Suprapubic skin (tissue), 4 donors: ENCODE results near the gene KIR2DL1. TPM values are rescaled to one million over a fixed set of nuclear protein-coding genes. Genes with fewer than 3 reads are reported as not detected.
"Not testable (repeated sequence)": the region's sequence is repeated elsewhere in the genome, so short reads cannot be mapped to it uniquely, and the experiment has no call there.

Experiments
- DNase-seq, 2 donors: peaks; one replicate each; pipeline ENCODE4 v3.0.0-alpha.2; 2019; ENCODE audit warnings: low spot score in 2 of 2
- H3K27ac ChIP-seq: fragments of 200-600 bp; sonication (generic); one replicate; pipeline ENCODE4 v1.5.1; 2019
- H3K27me3 ChIP-seq: fragments of 200-600 bp; sonication (generic); one replicate; pipeline ENCODE4 v1.5.1; 2019
- H3K36me3 ChIP-seq: fragments of 200-600 bp; sonication (generic); one replicate; pipeline ENCODE4 v1.5.1; 2019
- H3K4me1 ChIP-seq: fragments of 200-600 bp; sonication (generic); one replicate; pipeline ENCODE4 v1.5.1; 2019
- H3K4me3 ChIP-seq: fragments of 200-600 bp; sonication (generic); one replicate; pipeline ENCODE4 v1.5.1; 2019; ENCODE audit warnings: mild to moderate bottlenecking
- H3K9me3 ChIP-seq: fragments of 200-600 bp; sonication (generic); one replicate; pipeline ENCODE4 v1.5.1; 2019
- CTCF ChIP-seq, 2 donors: fragments of 200-600 bp in 1 of 2; fragments of 450-650 bp in 1 of 2; sonication (generic) in 1 of 2; IDR thresholded peaks; one replicate each; pipeline ENCODE4 v1.5.1; 2016 to 2019; ENCODE audit warnings: antibody characterized with exemption in 2 of 2, mild to moderate bottlenecking in 1 of 2, moderate library complexity in 1 of 2
- EP300 ChIP-seq: sonication (generic); formaldehyde crosslinking; IDR thresholded peaks from one replicate; pipeline ENCODE4 v1.6.1; 2017; ENCODE audit warnings: antibody characterized with exemption
- POLR2A ChIP-seq, 2 donors: fragments of 450-650 bp; IDR thresholded peaks; one replicate each; pipeline ENCODE4 v1.6.1; 2017; ENCODE audit warnings: antibody characterized with exemption in 2 of 2, mild to moderate bottlenecking in 2 of 2, moderate library complexity in 2 of 2
- POLR2AphosphoS5 ChIP-seq, 3 donors: sonication (generic); formaldehyde crosslinking; IDR thresholded peaks; one replicate each; pipeline ENCODE4 v1.6.1; 2017; ENCODE audit warnings: antibody characterized with exemption in 3 of 3
- WGBS: methylation state at CpG from one replicate; pipeline ENCODE4 v1.1.5; 2018; 5-methylcytosine and 5-hydroxymethylcytosine counted together
- total RNA-seq, 4 donors: library from RNA; depleted of rRNA; stranded (reverse); fragments of >200 nt; gene quantifications; one replicate each; pipeline ENCODE4 v1.1.0, GENCODE V29; 2016

KIR2DL1 gene
- total RNA-seq, 4 donors from 2014 or later: 0.64 TPM; not detected in 3

DNA sequence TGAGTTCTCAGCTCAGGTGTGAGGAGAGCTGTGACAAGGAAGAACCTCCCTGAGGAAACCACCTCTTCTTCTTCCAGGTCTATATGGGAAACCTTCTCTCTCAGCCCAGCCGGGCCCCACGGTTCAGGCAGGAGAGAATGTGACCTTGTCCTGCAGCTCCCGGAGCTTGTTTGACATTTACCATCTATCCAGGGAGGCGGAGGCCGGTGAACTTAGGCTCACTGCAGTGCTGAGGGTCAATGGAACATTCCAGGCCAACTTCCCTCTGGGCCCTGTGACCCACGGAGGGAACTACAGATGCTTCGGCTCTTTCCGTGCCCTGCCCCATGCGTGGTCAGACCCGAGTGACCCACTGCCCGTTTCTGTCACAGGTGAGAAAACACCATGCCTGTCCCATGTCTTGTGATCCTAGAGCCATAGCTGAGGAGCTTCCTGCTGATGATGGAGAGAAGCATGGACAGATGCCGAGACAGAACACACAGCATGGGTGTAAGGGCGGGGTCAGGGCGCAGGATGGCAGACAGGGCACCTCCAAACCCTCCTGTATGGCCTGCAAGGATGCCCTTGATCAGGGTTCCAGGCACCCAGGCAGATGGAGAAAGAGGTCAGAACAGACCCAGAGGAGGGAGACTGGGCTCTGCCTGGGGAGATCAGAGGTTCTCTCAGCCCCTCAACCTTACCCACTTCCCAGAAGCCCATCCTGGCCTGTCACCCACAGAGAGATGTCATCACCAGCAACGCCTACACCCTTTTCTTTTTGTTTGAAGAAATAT, 40.0 kb upstream of the KIR2DL1 start:
- no peaks in the 10 kb centered on the region for H3K4me1 ChIP-seq
- WGBS: 72% methylated on average over 13 of the region's 15 CpGs
- no peak for DNase-seq
- TF ChIP-seq POLR2AphosphoS5 (IDR thresholded peaks at IDR 0.05): no peak
- no peak for TF ChIP-seq EP300
- TF ChIP-seq POLR2A (IDR thresholded peaks at IDR 0.05): no peak
- no peak for TF ChIP-seq CTCF (IDR thresholded peaks at IDR 0.05)
- no peaks in the 10 kb centered on the region for H3K36me3 ChIP-seq
- no peak overlapping the region for H3K27ac ChIP-seq
- H3K4me3 ChIP-seq: no peak overlapping the region
- no peaks in the 10 kb centered on the region for H3K27me3 ChIP-seq
- no peaks in the 10 kb centered on the region for H3K9me3 ChIP-seq

GRCh38 chr19:54731191-54731590, 38.4 kb upstream of the KIR2DL1 start:
- Histone ChIP-seq H3K4me1 (no peaks in the 10 kb centered on the region), H3K36me3 (no peaks in the 10 kb centered on the region), H3K4me3 (no peak overlapping the region), H3K27me3 (no peaks in the 10 kb centered on the region), H3K27ac (no peak overlapping the region), H3K9me3 (no peaks in the 10 kb centered on the region)
- no peak for TF ChIP-seq POLR2AphosphoS5 (IDR thresholded peaks at IDR 0.05)
- TF ChIP-seq POLR2A (IDR thresholded peaks at IDR 0.05): no peak
- TF ChIP-seq EP300: no peak
- no peak for TF ChIP-seq CTCF (IDR thresholded peaks at IDR 0.05)
- DNase-seq: no peak
- 68% methylated on average over 8 of the region's 8 CpGs for WGBS

- H3K4me1 ChIP-seq, DNase-seq, H3K36me3 ChIP-seq, H3K9me3 ChIP-seq, H3K27me3 ChIP-seq, H3K27ac ChIP-seq, H3K4me3 ChIP-seq: not testable (repeated sequence)
- 91% methylated on average over 16 of the region's 16 CpGs for WGBS
Observed at GRCh38 chr19:54738306-54738705, 31.3 kb upstream of the KIR2DL1 start, which contains the start of gene KIR2DL3. Gene KIR2DL3 (plus strand): TSS chr19:54738513. CDS start chr19:54738546, 33 bp downstream.

- Histone ChIP-seq H3K27me3 (no peaks in the 10 kb centered on the region), H3K4me1 (no peaks in the 10 kb centered on the region), H3K27ac (no peak overlapping the region), H3K9me3 (no peaks in the 10 kb centered on the region), H3K4me3 (no peak overlapping the region), H3K36me3 (no peaks in the 10 kb centered on the region)
- TF ChIP-seq POLR2AphosphoS5 (IDR thresholded peaks at IDR 0.05): no peak
- TF ChIP-seq EP300: no peak
- no peak for TF ChIP-seq CTCF (IDR thresholded peaks at IDR 0.05)
- no peak for TF ChIP-seq POLR2A (IDR thresholded peaks at IDR 0.05)
- 80% methylated on average over 1 of the region's 1 CpG for WGBS
- no peak for DNase-seq
Observed at GRCh38 chr19:54738715-54739114, 30.9 kb upstream of the KIR2DL1 start.

DNA sequence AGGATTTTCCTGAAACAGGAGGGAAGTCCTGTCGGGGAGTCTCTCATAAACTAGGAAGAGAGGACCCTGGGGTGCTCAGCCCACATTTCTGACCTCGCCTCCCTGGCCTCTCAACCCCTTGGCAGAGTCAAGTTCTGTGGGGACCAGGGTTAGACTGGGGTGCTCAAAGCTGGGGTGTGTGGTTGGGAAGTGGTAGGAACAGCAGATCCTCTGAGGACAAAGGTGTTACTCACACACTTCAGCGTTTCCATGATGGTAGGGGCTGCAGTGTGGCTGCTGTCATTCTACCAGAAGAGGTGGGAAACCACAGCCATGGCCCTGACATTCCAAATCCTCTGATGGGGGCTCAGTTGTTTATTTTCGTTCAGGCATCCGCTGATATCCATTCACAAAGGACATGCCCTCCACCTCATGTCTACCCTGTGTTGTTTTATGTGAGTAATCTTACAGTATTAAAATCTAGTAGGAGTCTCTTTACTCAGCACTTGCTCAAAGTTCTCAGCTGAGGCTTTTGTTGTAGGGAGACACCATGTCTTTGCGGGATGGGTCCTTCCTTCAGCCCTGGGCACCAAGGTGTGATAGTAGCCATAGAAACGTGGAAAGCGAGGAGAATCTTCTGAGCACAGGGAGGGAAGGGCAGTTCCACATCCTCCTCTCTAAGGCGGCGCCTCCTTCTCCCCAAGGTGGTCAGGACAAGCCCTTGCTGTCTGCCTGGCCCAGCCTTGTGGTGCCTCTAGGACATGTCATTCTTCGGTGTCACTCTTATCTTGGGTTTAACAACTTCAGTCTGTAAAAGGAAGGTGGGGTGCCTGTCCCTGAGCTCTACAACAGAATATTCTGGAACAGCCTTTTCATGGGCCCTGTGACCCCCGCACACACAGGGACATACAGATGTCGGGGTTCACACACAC, 29.8 kb upstream of the KIR2DL1 start:
- TF ChIP-seq CTCF (IDR thresholded peaks at IDR 0.05): no peak
- no peak for TF ChIP-seq POLR2AphosphoS5 (IDR thresholded peaks at IDR 0.05)
- TF ChIP-seq EP300: no peak
- Histone ChIP-seq H3K9me3 (no peaks in the 10 kb centered on the region), H3K27ac (no peak overlapping the region), H3K36me3 (no peaks in the 10 kb centered on the region), H3K27me3 (no peaks in the 10 kb centered on the region), H3K4me3 (no peak overlapping the region), H3K4me1 (no peaks in the 10 kb centered on the region)
- WGBS: 86% methylated on average over 12 of the region's 13 CpGs
- no peak for DNase-seq

GRCh38 chr19:54741950-54742349, 27.6 kb upstream of the KIR2DL1 start:
- 70% methylated on average over 5 of the region's 5 CpGs for WGBS
- H3K27ac ChIP-seq: not testable (repeated sequence)

DNA sequence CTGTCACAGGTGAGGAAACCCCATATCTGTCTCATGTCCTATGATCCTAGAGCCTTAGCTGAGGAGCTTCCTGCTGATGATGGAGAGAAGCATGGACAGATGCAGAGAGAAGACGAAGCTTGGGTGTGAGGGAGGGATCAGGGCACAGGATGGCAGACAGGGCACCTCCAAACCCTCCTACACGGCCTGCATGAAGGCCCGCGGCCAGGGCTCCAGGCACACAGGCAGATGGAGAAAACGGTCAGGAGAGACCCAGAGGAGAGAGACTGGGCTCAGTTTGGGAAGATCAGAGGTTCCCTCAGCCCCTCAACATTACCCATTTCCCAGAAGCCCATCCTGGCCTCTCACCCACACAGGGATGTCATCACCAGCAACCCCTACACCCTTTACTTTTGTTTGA, 25.5 kb upstream of the KIR2DL1 start:
- H3K36me3 ChIP-seq, H3K4me3 ChIP-seq, H3K27me3 ChIP-seq, H3K27ac ChIP-seq, H3K9me3 ChIP-seq, H3K4me1 ChIP-seq, DNase-seq: not testable (repeated sequence)
- WGBS: 85% methylated on average over 5 of the region's 5 CpGs

More at GRCh38 chr19:54741950-54742349, 27.6 kb upstream of the KIR2DL1 start:
- not testable (repeated sequence) for H3K4me1 ChIP-seq, H3K9me3 ChIP-seq, H3K4me3 ChIP-seq, DNase-seq, H3K36me3 ChIP-seq, H3K27me3 ChIP-seq

- DNase-seq, H3K9me3 ChIP-seq, H3K4me1 ChIP-seq, H3K27ac ChIP-seq, H3K27me3 ChIP-seq, H3K4me3 ChIP-seq, H3K36me3 ChIP-seq: not testable (repeated sequence)
- WGBS: 79% methylated on average over 5 of the region's 9 CpGs
Observed at GRCh38 chr19:54747614-54748322, 21.8 kb upstream of the KIR2DL1 start.
